ENCODE results near the gene MORN1.

Gene MORN1

GRCh38 chr1:2372551-2373490 lies 18.5 kb downstream of the MORN1 start:
- DNase-seq: no peak

- DNase-seq: no peak
Observed at GRCh38 chr1:2368053-2368744, 23.2 kb downstream of the MORN1 start.

- no peak for DNase-seq
Observed at GRCh38 chr1:2363847-2364513, 27.4 kb downstream of the MORN1 start.

- DNase-seq: no peak
Observed at GRCh38 chr1:2360588-2361364, 30.6 kb downstream of the MORN1 start.

GRCh38 chr1:2358651-2359640 lies 32.4 kb downstream of the MORN1 start:
- DNase-seq: no peak

- DNase-seq: no peak
Observed at GRCh38 chr1:2358072-2358471, 33.3 kb downstream of the MORN1 start.

GRCh38 chr1:2356911-2357845 lies 34.2 kb downstream of the MORN1 start:
- no peak for DNase-seq

GRCh38 chr1:2356401-2356800 lies 35.0 kb downstream of the MORN1 start:
- no peak for DNase-seq

- DNase-seq: no peak
Observed at GRCh38 chr1:2355373-2356261, 35.7 kb downstream of the MORN1 start.

- no peak for DNase-seq
Observed at GRCh38 chr1:2354511-2355372, 36.6 kb downstream of the MORN1 start.

- DNase-seq: no peak
Observed at GRCh38 chr1:2353551-2354438, 37.6 kb downstream of the MORN1 start.

GRCh38 chr1:2352897-2353550 lies 38.3 kb downstream of the MORN1 start:
- DNase-seq: no peak

GRCh38 chr1:2352341-2352896 lies 38.9 kb downstream of the MORN1 start:
- no peak for DNase-seq

- no peak for DNase-seq
Observed at GRCh38 chr1:2351723-2352122, 39.6 kb downstream of the MORN1 start.

- DNase-seq: no peak
Observed at GRCh38 chr1:2350911-2351655, 40.3 kb downstream of the MORN1 start.
